Measurements from ENCODE around the gene SERAC1. TPM values are rescaled to one million over a fixed set of nuclear protein-coding genes. Genes with fewer than 3 reads are reported as not detected.

Gene SERAC1
- total RNA-seq, 4 donors from 2014 or later: 4.7 to 9.6 (median 6.2) TPM

GRCh38 chr6:158150701-158151100, 17.4 kb downstream of the SERAC1 start:
- no peaks in the 10 kb centered on the region for H3K9me3 ChIP-seq

GRCh38 chr6:158149641-158150040, 18.4 kb downstream of the SERAC1 start:
- 66 to 74% methylated on average over 3 of the region's 3 CpGs for WGBS, 2 donors
- no peak for TF ChIP-seq POLR2A (IDR thresholded peaks at IDR 0.05)
- TF ChIP-seq EP300 (IDR thresholded peaks at IDR 0.05): no peak
- TF ChIP-seq, protein P1, sequence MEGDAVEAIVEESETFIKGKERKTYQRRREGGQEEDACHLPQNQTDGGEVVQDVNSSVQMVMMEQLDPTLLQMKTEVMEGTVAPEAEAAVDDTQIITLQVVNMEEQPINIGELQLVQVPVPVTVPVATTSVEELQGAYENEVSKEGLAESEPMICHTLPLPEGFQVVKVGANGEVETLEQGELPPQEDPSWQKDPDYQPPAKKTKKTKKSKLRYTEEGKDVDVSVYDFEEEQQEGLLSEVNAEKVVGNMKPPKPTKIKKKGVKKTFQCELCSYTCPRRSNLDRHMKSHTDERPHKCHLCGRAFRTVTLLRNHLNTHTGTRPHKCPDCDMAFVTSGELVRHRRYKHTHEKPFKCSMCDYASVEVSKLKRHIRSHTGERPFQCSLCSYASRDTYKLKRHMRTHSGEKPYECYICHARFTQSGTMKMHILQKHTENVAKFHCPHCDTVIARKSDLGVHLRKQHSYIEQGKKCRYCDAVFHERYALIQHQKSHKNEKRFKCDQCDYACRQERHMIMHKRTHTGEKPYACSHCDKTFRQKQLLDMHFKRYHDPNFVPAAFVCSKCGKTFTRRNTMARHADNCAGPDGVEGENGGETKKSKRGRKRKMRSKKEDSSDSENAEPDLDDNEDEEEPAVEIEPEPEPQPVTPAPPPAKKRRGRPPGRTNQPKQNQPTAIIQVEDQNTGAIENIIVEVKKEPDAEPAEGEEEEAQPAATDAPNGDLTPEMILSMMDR (IDR thresholded peaks at IDR 0.05): no peak
- DNase-seq (ENCODE audit: low spot score in 2 of 2): no peak
- no peak overlapping the region for H3K27ac ChIP-seq
- H3K4me3 ChIP-seq: no peak overlapping the region
- H3K4me1 ChIP-seq: no peaks in the 10 kb centered on the region
- no peaks in the 10 kb centered on the region for H3K27me3 ChIP-seq
- H3K9me3 ChIP-seq: no peaks in the 10 kb centered on the region
- peaks cover 0 to 56% (median 0%) of the 10 kb centered on the region in 3 donors for H3K36me3 ChIP-seq

More at GRCh38 chr6:158150701-158151100, 17.4 kb downstream of the SERAC1 start:
- 78 to 80% methylated on average over 5 of the region's 5 CpGs for WGBS, 2 donors
- TF ChIP-seq, protein P1 (IDR thresholded peaks at IDR 0.05): no peak
- no peak for TF ChIP-seq EP300 (IDR thresholded peaks at IDR 0.05)
- no peak for TF ChIP-seq POLR2A (IDR thresholded peaks at IDR 0.05)
- Histone ChIP-seq H3K4me3 (no peak overlapping the region), H3K36me3 (peaks cover 0 to 58% (median 0%) of the 10 kb centered on the region in 3 donors), H3K27ac (no peak overlapping the region), H3K27me3 (no peaks in the 10 kb centered on the region), H3K4me1 (no peaks in the 10 kb centered on the region)
- no peak for DNase-seq (ENCODE audit: low spot score in 2 of 2)

DNA sequence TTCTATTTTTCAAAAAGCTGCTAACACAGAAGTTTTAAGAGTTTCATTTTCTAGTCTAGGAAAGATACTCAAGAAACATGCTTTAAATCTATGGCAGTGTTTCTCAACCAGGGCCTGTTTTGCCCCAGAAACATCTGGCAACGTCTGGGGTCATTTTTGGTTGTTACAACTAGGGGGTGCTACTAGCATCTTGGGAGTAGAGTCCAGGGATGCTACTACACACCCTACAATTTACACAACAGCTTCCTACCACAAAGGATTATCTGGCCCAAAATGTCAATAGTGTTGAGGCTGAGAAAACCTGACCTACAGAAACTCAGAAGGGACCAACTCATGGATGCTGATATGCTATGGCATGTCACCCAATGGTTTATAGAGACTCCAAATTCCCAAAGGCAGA, 24.4 kb downstream of the SERAC1 start:
- Histone ChIP-seq H3K27me3 (no peaks in the 10 kb centered on the region), H3K36me3 (peaks cover 0 to 61% (median 6%) of the 10 kb centered on the region in 3 donors), H3K27ac (no peak overlapping the region), H3K4me1 (no peaks in the 10 kb centered on the region), H3K4me3 (no peak overlapping the region), H3K9me3 (no peaks in the 10 kb centered on the region)
- TF ChIP-seq EP300 (IDR thresholded peaks at IDR 0.05) (no peak), POLR2A (IDR thresholded peaks at IDR 0.05) (no peak)
- TF ChIP-seq, protein P1 (IDR thresholded peaks at IDR 0.05): no peak
- WGBS, 2 donors: 46 to 52% methylated on average over 1 of the region's 1 CpG
- no peak for DNase-seq (ENCODE audit: low spot score in 2 of 2)

- TF ChIP-seq, protein P1 (IDR thresholded peaks at IDR 0.05): no peak
- TF ChIP-seq POLR2A (IDR thresholded peaks at IDR 0.05): no peak
- TF ChIP-seq EP300 (IDR thresholded peaks at IDR 0.05): no peak
- no peak for DNase-seq (ENCODE audit: low spot score in 2 of 2)
- H3K36me3 ChIP-seq: peaks cover 0 to 57% (median 6%) of the 10 kb centered on the region in 3 donors
- H3K4me1 ChIP-seq: no peaks in the 10 kb centered on the region
- no peak overlapping the region for H3K27ac ChIP-seq
- no peaks in the 10 kb centered on the region for H3K27me3 ChIP-seq
- no peaks in the 10 kb centered on the region for H3K9me3 ChIP-seq
- no peak overlapping the region for H3K4me3 ChIP-seq
These were observed 25.3 kb downstream of the SERAC1 start for GRCh38 chr6:158142789-158143188.

- Histone ChIP-seq H3K9me3 (no peaks in the 10 kb centered on the region), H3K27ac (no peak overlapping the region), H3K4me1 (no peaks in the 10 kb centered on the region), H3K36me3 (peaks cover 0 to 19% (median 0%) of the 10 kb centered on the region in 3 donors), H3K4me3 (no peak overlapping the region), H3K27me3 (no peaks in the 10 kb centered on the region)
- TF ChIP-seq EP300 (IDR thresholded peaks at IDR 0.05) (no peak), POLR2A (IDR thresholded peaks at IDR 0.05) (no peak)
- TF ChIP-seq, protein P1 (IDR thresholded peaks at IDR 0.05): no peak
- WGBS, 2 donors: 54 to 62% methylated on average over 1 of the region's 1 CpG
- no peak for DNase-seq (ENCODE audit: low spot score in 2 of 2)
These were observed 36.1 kb downstream of the SERAC1 start for GRCh38 chr6:158131926-158132325.

Measured in tibial nerve (tissue), 4 donors.